ENCODE data around the gene ZNF550. TPM values are rescaled to one million over a fixed set of nuclear protein-coding genes. Genes with fewer than 3 reads are reported as not detected.

ZNF550 gene
- total RNA-seq, result 1 to 10 TPM; 3.7 to 8.8 (median 6.9) TPM

DNA sequence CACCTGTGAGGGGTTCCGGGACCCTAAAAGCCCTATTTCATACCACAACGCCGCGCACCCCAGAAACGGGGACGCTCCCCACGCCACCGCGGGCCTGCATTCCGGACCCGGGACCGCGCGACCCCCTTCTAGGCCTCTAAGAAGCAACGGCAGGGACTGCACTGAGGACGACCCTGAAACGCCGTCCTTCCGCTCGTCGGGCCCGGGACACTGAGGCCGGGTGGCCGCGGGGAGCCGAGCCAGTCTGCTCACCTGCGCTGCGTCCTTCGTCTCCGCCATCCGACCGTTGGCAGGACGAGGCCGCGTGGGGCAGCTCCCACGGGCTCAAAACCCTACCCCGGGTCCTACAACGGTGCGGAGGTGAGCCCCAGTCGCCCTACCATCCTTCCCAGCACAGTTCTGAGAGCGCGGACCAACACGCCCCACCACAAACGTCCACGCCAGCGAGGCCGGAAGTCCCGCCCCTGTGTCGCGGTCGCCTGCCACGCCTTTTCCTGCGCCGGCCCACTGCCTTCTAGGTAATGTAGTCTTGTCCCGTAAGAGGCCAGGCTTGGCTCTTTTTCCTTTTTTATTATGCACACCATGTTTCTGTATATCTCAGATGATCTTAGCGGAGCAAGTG lies at the start of gene ZNF550:
Gene ZNF550 (minus strand): TSS at position 460 of the 622 bp plus-strand sequence. CDS start 181 bp downstream, at position 279.
- ATAC-seq (ENCODE audit: low FRiP score), result peak; percentile 97
- TF ChIP-seq, protein P1, sequence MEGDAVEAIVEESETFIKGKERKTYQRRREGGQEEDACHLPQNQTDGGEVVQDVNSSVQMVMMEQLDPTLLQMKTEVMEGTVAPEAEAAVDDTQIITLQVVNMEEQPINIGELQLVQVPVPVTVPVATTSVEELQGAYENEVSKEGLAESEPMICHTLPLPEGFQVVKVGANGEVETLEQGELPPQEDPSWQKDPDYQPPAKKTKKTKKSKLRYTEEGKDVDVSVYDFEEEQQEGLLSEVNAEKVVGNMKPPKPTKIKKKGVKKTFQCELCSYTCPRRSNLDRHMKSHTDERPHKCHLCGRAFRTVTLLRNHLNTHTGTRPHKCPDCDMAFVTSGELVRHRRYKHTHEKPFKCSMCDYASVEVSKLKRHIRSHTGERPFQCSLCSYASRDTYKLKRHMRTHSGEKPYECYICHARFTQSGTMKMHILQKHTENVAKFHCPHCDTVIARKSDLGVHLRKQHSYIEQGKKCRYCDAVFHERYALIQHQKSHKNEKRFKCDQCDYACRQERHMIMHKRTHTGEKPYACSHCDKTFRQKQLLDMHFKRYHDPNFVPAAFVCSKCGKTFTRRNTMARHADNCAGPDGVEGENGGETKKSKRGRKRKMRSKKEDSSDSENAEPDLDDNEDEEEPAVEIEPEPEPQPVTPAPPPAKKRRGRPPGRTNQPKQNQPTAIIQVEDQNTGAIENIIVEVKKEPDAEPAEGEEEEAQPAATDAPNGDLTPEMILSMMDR (IDR thresholded peaks at IDR 0.05), result no peak
- DNase-seq (ENCODE audit: low spot score), result peak; percentile 84

DNA sequence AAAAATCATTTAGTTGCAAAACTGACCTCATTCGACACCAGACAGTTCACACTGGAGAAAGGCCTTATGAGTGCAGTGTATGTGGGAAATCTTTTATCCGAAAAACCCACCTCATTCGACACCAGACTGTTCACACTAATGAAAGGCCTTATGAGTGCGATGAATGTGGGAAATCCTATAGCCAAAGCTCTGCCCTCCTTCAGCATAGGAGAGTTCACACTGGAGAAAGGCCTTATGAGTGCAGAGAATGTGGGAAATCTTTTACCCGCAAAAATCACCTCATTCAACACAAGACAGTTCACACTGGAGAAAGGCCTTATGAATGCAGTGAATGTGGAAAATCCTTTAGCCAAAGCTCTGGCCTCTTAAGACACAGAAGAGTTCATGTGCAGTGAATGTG lies 47.3 kb upstream of the ZNF550 start:
- ATAC-seq (ENCODE audit: low FRiP score) (no peak), DNase-seq (ENCODE audit: low spot score) (no peak)
- TF ChIP-seq, protein P1 (IDR thresholded peaks at IDR 0.05), result no peak

DNA sequence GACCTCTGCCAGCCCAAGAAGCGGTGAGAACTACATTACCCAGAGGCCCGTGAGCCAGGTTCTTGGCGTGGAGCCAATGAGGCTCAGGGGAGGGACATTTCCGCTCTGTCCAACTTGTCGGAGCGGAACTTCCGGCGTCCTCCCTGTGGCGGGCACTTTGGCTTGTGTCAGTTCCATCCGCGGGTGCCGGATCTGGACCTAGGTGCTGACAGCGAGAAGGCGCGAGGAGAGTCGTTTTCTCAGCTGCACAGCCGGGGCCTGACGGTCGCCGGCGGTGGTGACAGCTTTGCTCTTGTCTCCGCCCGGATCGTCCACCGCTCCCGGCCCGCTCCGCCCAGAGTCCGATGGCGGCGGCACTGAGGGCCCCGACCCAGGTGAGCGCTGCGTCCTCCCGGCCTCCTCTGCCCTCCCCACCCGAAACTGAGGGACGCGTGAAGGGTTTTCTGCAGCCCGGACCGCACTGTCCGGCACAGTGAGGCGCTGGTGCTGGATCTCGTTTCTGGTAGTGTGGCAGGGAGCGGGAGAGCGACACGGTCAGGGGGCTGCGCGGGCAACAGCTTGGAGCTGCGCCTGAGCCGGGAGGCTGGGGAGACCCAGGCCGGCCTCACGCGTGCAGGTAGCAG lies 40.2 kb upstream of the ZNF550 start, which contains the start of gene ZNF530:
Gene ZNF530 (plus strand): TSS at position 125 of the 623 bp plus-strand sequence. CDS start 4,461 bp downstream, outside the sequence.
- DNase-seq (ENCODE audit: low spot score), result peak; percentile 95
- peak; percentile 87 for ATAC-seq (ENCODE audit: low FRiP score)
- TF ChIP-seq, protein P1 (IDR thresholded peaks at IDR 0.05), result no peak

DNA sequence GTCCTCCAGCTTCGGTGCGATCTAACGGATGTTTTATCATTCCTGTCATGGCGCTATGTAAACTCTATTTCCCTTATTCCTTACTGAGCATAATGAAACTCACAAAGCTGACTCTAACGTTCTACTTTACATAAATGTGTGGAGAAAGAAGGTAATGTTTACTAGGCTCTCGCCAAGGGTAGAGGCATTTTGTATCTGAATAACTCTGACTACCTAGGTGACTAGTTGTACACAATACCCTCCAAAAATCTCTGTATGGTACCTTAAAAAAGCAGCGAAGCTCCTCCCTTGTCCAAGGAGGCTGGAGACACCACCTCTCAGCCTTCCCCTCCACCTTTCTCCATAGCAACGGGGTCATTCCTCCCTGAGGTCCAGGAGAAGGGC lies 39.7 kb upstream of the ZNF550 start:
- ATAC-seq (ENCODE audit: low FRiP score) (no peak), DNase-seq (ENCODE audit: low spot score) (no peak)
- TF ChIP-seq, protein P1 (IDR thresholded peaks at IDR 0.05), result no peak

DNA sequence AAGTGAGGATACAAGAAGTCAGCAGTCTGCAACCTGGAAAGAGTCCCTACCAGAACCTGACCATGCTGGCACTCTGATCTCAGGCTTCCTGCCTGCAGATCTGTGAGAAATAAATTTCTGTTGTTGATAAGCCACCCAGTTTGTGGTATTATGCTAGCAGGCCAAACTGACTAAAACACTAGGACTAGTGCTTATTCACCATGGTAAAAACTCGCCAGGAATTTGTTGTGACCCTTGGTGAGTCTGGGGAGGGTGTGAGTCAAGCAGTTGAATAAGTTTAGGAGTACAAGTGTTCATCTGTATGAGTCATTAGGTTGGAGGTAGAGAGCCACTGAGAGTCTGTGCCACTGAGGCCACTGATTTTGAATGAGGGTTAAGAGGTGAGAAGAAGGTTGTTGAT lies 27.9 kb upstream of the ZNF550 start:
- ATAC-seq (ENCODE audit: low FRiP score), result no peak
- DNase-seq (ENCODE audit: low spot score), result no peak
- TF ChIP-seq, protein P1 (IDR thresholded peaks at IDR 0.05), result no peak

DNA sequence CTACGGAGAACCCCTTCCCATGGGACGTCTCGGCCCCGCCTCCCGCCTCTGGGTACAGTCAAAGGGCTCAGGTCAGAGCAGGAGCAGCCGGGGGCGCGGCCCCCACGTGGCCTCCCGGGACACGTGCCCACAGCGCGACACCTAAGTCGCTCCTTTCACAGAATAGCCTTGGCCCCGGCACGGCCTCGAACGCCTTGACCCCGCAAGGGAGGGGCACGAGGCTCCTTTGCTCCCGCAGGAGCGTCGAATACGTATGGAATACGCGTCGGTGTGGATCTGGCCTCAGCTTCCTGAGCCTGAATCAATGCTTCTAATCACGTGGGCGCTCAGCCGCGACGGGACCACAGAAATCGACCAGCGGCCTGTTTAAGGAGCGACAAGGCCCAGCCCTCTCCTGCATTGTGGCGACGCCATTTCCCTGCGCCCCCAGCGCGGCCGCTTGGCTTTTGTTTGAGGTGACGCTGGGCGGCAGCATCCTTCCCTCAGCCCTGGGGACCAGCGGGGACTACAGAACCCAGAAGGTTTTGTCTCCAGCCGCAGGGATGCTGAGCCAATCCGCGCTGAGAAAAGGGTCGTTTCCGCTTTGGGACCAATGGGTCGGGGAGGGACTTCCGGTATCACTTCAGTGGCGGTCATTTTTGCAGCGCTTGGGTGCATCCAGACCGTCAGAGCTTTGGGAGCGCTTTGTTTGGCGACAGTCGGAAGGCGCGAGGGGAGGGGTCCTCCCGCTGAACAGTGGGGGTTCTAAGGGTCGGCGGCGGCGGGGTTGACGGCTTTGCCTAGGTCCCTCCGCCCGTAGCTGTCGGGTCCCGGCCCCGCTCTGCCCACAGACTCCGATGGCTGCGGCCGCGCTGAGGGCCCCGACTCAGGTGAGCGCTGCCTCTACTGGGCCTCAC lies 24.1 kb upstream of the ZNF550 start, which contains the start of gene ZIK1:
Gene ZIK1 (plus strand): TSS at position 625 of the 896 bp plus-strand sequence. CDS start 212 bp downstream, at position 837.
- DNase-seq (ENCODE audit: low spot score), result peak; percentile 69
- TF ChIP-seq, protein P1 (IDR thresholded peaks at IDR 0.05), result no peak
- peak; percentile 63 for ATAC-seq (ENCODE audit: low FRiP score)

Data from omental fat pad (tissue), 4 donors.